NCI-H2107 treated with DMSO at 0.1 percent for 48 hours (cell line): ENCODE results near the gene SH3RF1.

Experiments
- DNase-seq: peaks from one replicate; lab custom pipeline; 2025; ENCODE audit not compliant: unreplicated experiment; lab: John Stamatoyannopoulos, UW

Gene SH3RF1

DNA sequence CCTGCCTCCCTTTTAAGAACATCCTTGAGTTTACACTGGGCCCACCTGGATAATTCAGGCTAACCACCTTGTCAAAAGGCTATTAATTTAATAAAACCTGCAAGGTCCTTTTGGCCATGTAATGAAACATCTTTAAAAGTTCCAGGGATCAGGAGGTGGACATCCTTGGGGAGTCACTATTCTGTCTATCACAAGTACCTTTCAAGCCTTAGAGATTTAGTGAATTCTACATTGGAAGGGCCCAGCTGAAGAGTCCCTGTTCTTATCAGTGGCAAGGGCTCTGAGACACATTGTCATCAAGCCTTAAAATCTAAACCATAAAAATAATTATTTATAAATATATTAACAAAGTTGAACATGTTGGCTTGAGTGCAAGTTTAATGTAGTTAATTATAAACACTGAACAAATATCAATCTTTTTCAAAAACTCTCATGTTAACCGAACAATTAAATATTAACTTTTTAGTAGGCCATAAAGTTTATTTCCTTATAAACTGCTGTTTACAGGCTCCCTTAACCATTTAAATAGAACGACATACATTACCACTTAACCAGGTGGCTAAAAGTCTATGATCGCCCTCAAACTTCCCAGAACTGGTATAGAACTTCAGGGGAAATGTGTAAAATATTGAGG, 156.3 kb downstream of the SH3RF1 start:
- no peak for DNase-seq

DNA sequence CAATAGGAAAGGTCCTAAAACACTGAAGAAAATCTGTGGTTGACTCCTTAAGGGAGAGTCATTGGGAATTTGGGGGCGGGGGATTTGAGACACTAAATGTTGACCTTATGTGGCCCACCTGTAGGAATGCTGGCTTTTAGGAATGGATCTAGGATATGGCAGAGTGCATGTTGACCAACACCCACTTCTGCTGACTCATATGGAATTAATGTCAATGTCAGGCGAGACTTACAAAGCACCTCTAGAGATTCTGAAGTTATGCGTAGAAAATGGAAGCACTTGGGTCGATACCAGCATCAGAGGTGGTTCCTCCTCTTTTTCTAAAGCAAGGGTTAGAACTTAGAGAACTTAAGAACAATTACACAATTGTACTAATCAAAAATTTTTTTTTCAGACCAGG, 160.1 kb downstream of the SH3RF1 start:
- no peak for DNase-seq

DNA sequence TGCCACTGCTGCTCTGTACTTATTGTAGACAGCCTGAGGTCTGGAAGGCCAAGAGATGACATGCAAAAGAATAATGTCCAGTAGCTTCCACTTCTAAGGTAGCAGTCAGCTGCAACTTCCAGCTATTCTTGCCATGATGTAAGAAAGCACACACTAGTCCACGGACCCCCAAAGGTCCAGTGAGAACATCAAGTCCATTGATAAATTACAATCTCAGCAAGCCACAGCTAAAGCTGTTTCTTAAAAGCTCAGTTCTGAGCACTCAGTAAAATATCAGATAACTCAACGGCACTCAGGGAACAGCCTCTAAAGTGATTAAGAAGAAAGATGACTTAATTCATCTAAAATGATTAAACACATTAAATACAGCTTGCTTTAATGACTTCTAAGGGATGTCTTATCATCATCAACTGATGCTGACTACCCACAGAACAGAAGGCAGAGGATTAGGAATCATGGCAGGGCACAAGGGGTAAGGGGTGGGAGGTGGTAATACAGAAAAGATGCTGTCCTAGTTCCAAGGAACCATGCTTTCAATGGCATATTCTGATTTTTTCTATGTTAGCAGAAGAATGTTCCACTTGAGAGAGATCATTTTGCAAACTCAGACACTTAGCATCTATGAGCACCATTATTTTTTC, 161.6 kb downstream of the SH3RF1 start:
- no peak for DNase-seq

DNA sequence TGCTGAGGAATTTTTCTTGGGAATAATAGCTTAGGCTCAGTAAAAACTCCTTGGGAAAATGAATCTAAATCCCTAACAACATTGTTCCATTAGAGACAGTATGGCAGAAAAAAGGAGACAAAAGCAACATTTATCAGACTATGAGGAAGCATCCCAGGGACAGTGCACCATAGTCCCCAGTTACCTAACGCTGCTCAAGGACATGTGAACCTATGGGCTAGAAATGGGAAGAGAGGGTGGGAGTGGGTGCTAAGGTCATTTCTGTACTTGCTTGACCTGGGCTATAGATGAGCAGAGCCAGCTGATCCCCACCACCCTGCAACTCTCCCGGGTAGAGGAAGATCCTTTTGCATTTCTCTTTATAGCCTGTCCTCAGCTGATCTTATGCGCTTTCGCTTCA, 162.5 kb downstream of the SH3RF1 start:
- DNase-seq = no peak

DNA sequence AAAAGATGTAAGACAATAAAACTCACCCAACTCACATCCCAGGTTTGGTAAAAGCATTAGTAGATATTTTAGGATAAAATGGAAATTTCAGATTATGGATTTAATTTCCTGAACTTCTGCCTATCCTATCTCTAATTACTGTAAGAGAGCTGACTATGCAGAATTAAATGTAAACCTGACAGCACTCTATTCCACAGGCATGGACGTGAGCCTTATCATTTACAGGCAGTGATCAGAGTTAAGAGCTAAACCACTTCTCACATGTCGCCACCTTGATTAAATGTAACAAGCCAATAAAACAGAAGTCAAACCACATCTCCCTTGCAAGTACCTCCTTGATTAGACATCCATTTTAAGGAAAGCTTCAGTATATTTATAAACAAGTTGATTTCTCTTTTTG, 163.2 kb downstream of the SH3RF1 start:
- DNase-seq = no peak

DNA sequence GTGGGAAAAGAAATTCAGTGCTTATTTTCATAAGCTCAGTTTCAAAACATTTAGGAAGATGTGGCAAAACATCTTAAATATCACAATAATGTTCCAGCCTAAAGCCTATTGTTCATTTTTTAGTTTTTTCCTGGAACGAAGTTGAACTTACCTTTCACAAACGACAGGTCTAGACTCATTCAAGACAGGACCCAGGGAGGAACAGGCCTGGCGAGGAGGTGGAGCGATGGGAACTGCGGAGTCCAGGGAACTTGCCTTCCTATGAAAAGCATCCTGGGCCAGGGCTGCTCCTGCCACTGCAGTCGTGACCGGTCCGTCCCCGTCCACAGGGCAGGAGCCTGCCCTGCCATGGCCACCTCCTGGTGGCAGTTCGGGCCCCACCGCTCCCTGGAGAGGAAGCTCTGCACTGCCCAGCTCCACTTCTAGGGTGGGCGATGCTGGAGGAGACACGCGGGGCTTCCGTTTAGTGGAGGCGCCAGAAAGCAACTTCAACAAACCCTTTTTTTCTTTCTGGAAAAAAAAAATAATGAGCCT, 164.0 kb downstream of the SH3RF1 start:
- DNase-seq = no peak

DNA sequence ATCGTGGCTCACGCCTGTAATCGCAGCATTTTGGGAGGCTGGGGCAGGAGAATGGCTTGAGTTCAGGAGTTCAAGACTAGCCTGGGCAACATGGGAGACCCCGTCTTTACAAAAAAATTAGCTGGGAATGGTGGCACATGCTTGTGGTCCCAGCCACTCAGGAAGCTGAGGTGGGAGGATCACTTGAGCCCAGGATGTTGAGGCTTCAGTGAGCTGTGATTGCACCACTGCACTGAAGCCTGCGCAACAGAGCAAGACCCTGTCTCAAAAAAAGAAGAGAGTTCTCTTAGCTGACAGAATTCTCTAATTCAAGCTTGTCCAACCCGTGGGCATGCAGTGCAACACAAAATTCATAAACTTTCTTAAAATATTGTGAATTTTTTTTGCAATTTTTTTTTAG, 165.1 kb downstream of the SH3RF1 start:
- DNase-seq = no peak

DNA sequence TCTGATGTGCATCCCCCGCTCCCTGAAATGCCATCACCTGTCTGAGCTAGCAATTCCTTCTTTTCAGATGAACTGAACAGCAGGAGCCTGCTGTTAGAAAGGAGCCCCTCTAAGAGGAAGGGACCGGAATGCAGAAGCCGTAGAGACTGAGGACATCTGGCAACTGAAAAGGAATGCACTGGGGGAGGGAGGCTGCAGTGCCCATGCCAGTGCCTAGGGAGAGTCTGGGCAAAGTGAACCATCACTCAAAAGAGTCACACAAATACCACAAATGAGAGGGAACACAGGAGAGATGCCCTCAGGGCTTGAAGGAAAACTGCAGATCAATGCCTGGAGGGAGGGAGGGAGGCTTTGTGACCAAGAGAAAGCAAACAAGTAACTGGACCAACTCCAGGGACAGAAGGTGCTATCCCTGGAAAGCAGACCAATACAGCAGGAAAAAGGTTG, 166.8 kb downstream of the SH3RF1 start:
- peak; percentile 3 for DNase-seq

DNA sequence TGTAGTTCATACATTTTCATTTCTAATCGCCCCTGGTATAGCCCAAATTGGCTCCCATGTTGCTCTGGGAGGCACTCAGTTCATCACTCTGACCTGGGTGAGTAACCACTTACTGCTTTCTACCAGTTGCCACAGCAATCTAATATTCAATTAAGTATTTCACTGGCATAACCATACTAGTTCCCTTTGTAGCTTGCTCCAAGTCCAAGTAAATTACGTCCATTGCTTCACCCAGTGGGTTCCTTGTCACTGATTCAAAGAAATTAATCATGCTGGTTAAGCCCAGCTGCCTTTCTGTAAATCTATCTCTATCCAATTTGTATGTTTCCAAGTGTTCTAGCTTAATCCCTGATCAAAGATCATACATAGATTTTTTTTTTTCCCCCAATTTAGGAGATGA, 168.7 kb downstream of the SH3RF1 start:
- no peak for DNase-seq

DNA sequence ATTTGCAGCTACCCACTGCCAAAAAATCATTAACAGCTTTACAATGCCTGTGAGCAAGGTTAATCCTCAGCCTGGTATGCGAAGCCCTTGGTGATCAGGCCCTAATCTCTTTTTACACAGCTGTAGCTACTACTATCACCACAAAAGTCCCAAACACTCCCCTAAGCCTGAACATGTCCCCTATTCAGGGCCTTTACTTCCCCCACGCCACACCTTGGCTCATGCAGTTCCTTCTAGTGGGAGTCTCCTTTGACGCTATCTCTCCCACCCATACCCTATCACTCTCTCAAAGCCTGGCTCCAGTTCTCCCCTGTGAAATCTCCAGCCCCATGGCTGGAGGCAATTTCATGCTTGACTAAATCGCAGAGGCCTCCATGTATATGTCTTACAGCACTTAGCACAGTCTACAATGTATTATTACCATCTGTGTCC, 170.1 kb downstream of the SH3RF1 start:
- no peak for DNase-seq

DNA sequence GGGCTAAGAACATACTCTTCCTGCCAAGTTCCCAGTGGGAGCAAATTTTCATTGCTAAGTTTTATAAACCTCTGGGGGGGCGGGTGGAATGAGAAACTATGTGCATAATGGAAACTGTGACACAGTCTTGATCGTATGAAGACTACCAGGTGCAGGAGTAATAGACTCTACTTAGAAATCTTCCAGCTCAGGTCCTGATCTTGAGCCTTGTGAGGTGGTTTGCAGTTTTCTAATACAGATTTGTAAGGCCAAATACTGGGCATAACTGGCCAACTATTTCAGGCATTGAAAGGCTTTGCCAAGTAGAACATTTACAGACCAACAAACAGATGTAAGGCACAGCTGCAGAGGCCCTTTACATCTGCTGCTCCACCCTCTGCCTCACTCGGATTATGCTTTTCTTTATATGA, 171.0 kb downstream of the SH3RF1 start:
- DNase-seq = no peak

DNA sequence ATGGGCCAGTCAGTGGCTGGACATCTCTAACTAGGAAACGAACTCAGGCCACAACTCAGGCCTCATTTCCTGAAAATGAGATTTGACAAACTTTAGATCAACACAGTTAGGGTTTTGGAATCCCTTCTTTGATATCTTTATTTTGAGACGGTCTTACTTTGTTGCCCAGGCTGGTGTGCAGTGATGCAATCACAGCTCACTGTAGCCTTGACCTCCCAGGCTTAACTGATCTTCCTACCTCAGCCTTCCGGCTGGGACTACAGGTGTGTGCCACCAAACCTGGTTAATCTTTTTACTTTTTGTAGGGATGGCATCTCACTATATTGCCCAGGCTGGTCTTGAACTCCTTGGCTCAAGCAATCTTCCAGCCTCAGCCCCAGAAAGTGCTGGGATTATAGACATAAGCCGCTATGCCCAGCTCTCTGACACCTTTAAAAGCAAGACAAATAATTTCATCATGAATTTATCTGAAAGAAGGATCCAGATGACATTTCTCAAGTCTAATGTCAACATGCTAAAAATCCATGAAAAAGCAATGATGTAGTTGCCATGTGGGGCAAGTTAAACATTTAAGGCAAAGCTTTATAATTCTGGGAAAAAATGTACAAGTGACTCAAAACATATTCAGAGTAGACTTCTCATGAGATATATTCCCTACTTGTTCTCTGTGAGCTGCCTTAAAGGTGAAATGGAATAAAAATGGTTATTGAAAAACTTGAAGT, 171.6 kb downstream of the SH3RF1 start:
- DNase-seq = no peak

DNA sequence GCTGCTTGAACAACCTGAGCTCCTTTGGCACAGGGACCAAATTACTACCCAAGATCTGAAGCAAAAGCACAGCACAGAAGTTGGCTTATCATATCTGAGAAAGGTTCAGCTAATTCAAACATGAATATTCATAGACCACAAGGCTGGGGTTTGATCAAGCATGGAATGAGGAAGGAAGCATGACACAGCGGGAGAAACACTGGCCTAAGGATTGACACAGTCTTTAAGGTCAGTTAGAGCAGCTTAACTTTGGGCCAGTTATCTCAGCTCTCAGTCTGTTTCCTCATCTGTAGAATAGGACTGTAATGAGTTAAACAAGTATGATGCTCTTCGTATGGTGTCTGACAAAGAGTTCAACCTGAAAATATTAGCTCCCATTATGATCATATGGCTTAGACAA, 172.2 kb downstream of the SH3RF1 start:
- DNase-seq = no peak

DNA sequence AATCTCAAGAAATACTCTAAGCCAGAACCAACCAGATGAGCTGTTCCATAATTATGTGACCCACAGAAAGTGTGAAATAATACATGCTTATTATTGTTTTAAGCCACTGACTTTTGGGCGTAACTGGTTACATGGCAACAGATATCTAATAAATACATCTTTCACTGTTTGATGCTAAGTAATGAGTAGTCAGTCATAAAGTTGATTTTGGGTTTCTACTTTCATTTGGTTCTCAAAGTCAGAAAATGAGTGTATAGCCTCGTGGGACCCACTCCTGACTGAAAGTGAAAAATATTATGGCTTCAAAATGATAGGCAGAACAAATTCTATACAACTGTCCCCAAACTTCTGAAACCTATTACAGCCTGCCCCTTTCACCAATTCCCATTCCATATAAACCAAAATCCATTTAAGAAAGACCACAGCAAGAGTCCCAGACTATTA, 172.7 kb downstream of the SH3RF1 start:
- no peak for DNase-seq

DNA sequence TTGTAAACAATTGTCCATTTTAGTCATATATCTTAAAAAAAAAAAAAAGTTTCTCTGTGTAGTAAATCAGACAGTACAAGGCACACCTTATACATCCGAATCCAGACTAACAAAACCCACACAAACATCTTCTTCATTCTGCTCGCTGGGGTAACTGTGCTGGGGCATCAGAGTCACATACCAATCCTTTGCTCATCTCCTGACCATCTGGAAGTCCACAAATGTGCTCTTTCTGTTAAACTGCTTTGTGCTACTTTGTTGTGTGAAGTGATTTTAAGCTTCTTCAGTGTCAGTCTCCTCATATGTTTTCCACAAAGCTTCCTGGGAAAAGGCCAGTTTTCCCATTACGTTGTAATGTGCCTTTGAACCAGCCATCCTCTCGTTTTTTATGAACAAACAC, 174.5 kb downstream of the SH3RF1 start:
- DNase-seq = no peak

DNA sequence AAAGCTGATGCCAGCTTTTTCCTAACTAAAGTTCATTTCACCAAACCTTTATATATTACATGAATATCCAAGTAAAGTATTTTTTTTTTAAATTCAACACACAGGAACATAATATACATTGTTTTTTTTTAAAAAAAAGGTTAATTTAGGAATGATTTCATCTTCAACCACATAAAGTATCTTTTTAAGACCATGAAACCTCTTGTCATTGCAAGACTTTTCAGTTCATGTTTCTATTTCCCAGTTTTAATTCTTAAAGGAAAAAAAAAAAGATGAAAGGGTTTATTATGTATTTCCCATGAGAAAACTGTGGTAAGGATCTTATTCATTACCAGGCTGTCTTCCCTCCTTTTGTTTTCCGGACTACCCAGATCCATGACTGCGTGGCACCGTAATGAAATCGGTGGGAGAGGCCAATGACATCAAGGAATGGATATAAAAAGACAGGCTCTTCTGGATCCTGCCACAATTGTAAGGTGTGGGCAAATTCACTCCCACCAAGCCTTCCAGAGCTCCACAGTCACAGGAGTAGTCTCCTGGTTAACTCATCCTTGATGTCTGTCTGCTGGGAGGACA, 176.0 kb downstream of the SH3RF1 start:
- no peak for DNase-seq

DNA sequence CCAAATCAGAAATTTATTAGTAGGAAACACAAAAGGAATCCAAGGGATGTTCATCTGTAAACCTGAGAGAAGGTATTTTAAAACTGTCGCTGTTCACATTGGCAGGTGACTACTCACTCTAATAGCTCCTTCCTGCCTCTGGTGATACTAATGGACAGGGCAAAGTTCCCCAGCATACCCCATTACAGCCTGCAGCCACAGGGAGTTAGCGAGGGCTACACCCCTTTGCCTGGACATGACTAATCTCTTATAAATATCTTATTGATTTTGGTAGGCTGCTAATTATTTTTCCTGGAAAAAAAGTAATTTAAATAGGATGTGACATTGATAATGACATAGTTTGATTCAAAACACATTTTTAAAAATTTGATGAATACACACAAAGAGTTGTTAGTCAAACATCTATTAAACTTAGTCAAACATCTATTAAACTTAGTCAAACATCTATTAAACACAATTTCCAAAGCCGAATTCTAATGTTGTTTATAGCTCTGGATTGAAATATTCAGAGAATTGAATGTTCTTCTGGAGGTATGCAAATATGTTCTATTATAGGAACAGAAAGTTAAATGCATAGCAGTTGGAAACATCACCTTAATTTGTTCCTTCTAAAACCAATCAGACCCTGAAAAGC, 177.8 kb downstream of the SH3RF1 start:
- no peak for DNase-seq

DNA sequence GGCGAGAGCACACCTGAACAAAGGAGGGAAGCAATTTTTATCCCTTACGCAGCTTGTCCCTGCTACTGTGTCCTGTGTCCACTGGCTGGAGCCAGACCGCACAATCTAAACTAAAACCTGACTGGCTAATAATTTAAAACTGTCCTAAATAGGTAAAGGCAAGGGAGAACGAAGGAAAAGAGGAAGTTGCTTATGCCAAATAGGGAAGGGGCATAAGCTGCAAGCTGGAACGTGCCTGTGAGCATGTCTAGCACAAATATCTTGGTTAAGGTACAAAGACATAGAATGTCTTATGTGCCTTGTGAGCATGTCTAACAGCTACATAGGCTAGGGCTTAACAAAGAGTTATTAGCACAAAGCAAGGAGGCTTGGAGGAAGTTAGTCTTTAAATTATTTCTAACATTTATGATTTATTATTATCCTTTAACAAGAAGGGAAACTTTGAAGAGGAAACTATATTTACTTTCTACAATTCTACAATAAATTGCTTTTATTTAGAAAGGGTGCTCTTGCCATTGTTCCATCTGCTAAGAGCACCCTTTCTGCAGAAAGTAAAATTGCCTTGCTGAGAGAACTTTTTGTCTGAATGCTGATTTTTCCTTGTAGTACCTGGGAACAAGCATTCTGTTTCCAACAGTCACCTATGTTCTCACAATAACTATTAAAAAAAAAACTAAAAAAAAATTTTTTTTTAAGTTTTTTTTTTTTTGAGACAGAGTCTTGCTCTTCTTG, 180.1 kb downstream of the SH3RF1 start:
- no peak for DNase-seq

DNA sequence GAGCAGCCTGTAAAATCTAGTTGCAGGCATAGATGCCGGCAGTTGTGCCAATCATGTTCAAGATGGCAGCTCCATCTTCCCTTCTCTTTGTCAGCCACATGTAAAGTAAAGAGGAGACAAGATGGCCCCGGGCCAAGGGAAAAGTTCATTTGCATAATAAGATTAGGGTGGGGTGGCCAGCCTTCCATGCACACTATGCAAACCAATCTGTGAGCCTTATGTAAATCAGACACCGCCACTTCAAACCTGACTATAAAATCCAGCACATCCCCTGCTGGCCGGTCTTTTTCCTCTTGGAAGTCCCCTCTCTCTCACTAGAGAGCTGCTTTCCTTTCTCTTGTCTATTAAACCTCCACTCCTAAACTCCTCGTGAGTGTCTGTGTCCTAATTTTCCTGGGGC, 181.8 kb downstream of the SH3RF1 start:
- no peak for DNase-seq

DNA sequence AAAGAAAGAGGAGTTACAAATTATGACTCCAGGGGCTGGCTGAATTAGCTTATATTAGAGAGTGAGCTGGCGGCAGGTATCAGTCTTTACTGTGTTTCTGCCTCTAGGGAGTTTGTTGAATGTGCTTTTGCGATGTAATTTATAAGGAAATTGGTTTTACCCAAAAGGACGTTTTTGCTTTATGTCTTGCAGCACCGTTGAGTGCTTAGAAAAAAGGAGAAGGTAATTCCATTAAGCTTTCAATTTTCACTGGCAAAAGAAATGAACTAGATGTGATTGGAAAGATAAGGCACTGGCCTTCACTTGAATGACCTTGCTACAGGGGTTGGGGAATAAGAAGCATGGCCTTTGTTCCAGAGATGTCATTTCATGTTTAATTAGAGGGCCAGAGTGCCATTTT, 185.8 kb downstream of the SH3RF1 start:
- no peak for DNase-seq

DNA sequence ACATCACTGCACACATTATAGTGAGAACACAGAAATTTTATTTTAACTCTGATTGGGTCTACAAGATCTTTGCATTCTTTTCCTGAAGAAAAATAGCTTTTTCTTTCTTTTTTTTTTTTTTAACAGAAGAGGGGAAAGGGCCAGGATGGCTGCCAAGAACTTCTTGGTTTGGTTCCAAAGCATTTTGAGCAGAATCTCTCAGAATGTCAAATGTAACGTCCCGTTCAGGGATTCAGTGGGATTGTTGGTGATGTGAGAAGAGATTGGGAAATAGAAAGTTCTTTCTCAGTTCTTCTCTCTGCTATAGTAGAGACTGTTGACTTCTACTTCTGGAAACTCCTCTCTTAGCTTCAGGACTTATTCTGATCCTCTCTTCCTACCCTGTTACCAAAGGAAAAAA, 189.8 kb downstream of the SH3RF1 start:
- no peak for DNase-seq
